Measurements from ENCODE around the gene TCF7L2. TPM values are rescaled to one million over a fixed set of nuclear protein-coding genes. Genes with fewer than 3 reads are reported as not detected.

TCF7L2 gene
- total RNA-seq, 2 experiments from 2014 or later, result 1.3 to 8.5 TPM

DNA sequence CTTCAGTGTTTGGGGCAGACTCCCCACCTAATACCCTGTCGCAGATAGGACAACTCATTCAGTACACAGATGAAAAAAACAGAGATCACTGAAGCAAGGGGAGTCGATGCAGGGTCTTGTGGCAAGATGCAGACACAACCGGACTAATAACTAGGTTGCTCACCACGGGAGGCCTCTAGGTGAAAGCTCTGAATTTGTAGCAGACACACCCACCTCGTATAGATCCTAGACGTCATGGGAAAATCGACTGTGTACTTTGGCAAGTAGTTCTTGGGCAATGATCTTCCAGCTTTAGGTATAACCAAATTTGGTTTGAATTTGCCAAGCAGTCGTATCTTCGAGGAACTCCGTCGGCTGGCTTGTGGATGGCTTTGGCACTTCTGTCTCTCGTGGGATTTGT lies 88.1 kb downstream of the TCF7L2 start:
- Histone ChIP-seq H3K79me2 (ENCODE audit: insufficient read depth, low read depth, low read length) (no peaks in the 10 kb centered on the region), H3K9me3 (ENCODE audit: low read length) (no peaks in the 10 kb centered on the region), H4K20me1 (ENCODE audit: insufficient read depth, low read length) (no peaks in the 10 kb centered on the region), H3K9me2 (ENCODE audit: insufficient read depth, low read length) (no peaks in the 10 kb centered on the region), H3K36me3 (ENCODE audit: insufficient read depth, low read length) (no peaks in the 10 kb centered on the region), H3K4me1 (ENCODE audit: insufficient read depth, low read length, poor library complexity, severe bottlenecking) (no peaks in the 10 kb centered on the region), H2AFZ (ENCODE audit: low read length) (no peak overlapping the region), H3K4me3 (ENCODE audit: low read depth, low read length, poor library complexity, severe bottlenecking) (no peak overlapping the region), H3K4me2 (ENCODE audit: low read length) (no peak overlapping the region), H3K27ac (ENCODE audit: low read depth, low read length, poor library complexity, severe bottlenecking) (no peak overlapping the region)
- TF ChIP-seq, protein P1, sequence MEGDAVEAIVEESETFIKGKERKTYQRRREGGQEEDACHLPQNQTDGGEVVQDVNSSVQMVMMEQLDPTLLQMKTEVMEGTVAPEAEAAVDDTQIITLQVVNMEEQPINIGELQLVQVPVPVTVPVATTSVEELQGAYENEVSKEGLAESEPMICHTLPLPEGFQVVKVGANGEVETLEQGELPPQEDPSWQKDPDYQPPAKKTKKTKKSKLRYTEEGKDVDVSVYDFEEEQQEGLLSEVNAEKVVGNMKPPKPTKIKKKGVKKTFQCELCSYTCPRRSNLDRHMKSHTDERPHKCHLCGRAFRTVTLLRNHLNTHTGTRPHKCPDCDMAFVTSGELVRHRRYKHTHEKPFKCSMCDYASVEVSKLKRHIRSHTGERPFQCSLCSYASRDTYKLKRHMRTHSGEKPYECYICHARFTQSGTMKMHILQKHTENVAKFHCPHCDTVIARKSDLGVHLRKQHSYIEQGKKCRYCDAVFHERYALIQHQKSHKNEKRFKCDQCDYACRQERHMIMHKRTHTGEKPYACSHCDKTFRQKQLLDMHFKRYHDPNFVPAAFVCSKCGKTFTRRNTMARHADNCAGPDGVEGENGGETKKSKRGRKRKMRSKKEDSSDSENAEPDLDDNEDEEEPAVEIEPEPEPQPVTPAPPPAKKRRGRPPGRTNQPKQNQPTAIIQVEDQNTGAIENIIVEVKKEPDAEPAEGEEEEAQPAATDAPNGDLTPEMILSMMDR (conservative IDR thresholded peaks at IDR 0.05; ENCODE audit: low read length), result no peak
- no peak for TF ChIP-seq EZH2phosphoT487 (IDR thresholded peaks at IDR 0.05; ENCODE audit: borderline replicate concordance, low read depth, low read length)
- CTCF ChIA-PET (ENCODE audit: unreplicated experiment), result no interaction called here
- BruUV-seq (replicated peaks), result no TSS peak
- POLR2A ChIA-PET, result no interaction called here
- DNase-seq (ENCODE audit: low spot score), result no peak
- intact Hi-C loops (cut with micrococcal nuclease; ENCODE audit: unreplicated experiment), result no loop called here

DNA sequence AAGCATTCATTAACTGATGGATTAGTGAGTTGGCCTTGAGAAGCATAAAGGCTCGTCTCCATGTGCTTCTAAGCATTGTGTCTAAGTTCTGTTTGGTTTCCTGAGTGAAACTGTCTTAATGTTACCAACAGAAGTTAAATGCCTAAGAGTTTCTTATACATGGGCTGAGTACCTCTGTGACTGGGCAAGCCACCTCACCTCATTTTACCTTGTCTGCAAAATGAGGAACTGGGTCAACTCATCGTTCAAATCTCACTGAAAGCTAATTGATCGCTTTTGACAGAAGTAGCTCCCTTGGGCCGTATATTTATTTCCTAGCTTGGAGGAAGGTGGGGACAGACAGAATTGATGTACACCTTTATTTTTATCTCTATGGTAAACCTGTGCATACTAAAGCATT lies 88.9 kb downstream of the TCF7L2 start:
- Histone ChIP-seq H3K4me3 (ENCODE audit: low read depth, low read length, poor library complexity, severe bottlenecking) (no peak overlapping the region), H3K79me2 (ENCODE audit: insufficient read depth, low read depth, low read length) (no peaks in the 10 kb centered on the region), H4K20me1 (ENCODE audit: insufficient read depth, low read length) (no peaks in the 10 kb centered on the region), H3K4me2 (ENCODE audit: low read length) (no peak overlapping the region), H3K4me1 (ENCODE audit: insufficient read depth, low read length, poor library complexity, severe bottlenecking) (no peaks in the 10 kb centered on the region), H3K9me2 (ENCODE audit: insufficient read depth, low read length) (no peaks in the 10 kb centered on the region), H3K27ac (ENCODE audit: low read depth, low read length, poor library complexity, severe bottlenecking) (no peak overlapping the region), H2AFZ (ENCODE audit: low read length) (no peak overlapping the region), H3K9me3 (ENCODE audit: low read length) (no peaks in the 10 kb centered on the region), H3K36me3 (ENCODE audit: insufficient read depth, low read length) (no peaks in the 10 kb centered on the region)
- ChIA-PET CTCF (ENCODE audit: unreplicated experiment) (no interaction called here), POLR2A (no interaction called here)
- no peak for DNase-seq (ENCODE audit: low spot score)
- TF ChIP-seq, protein P1 (conservative IDR thresholded peaks at IDR 0.05; ENCODE audit: low read length), result no peak
- TF ChIP-seq EZH2phosphoT487 (IDR thresholded peaks at IDR 0.05; ENCODE audit: borderline replicate concordance, low read depth, low read length), result no peak
- intact Hi-C loops (cut with micrococcal nuclease; ENCODE audit: unreplicated experiment), result no loop called here
- BruUV-seq (replicated peaks), result no TSS peak

DNA sequence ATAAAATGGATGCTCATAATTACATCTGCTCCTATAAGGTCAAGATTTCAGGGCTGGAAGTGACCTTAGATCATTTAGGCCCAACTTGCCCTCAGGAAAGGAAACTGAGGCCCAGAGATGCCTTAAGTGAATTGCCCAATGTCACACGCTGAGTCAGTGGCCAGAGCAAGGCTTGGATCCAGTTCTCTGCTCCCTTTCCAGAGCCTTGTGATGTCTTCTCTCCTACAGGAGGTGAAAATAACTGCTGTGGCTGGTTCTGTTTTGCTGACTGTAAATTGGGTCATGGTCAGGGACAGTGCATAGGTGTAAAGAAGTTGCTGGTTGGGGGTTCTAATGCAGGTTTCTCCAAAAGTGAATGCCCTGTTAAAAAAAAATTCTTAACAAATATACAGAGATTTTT lies 91.3 kb downstream of the TCF7L2 start:
- BruUV-seq (replicated peaks), result no TSS peak
- no peaks in the 10 kb centered on the region for H3K79me2 ChIP-seq (ENCODE audit: insufficient read depth, low read depth, low read length)
- no peaks in the 10 kb centered on the region for H3K36me3 ChIP-seq (ENCODE audit: insufficient read depth, low read length)
- ChIA-PET POLR2A (no interaction called here), CTCF (ENCODE audit: unreplicated experiment) (no interaction called here)
- no peak overlapping the region for H3K27ac ChIP-seq (ENCODE audit: low read depth, low read length, poor library complexity, severe bottlenecking)
- H3K4me2 ChIP-seq (ENCODE audit: low read length), result no peak overlapping the region
- H3K4me3 ChIP-seq (ENCODE audit: low read depth, low read length, poor library complexity, severe bottlenecking), result no peak overlapping the region
- intact Hi-C loops (cut with micrococcal nuclease; ENCODE audit: unreplicated experiment), result no loop called here
- no peaks in the 10 kb centered on the region for H3K9me3 ChIP-seq (ENCODE audit: low read length)
- TF ChIP-seq, protein P1 (conservative IDR thresholded peaks at IDR 0.05; ENCODE audit: low read length), result no peak
- no peak for TF ChIP-seq EZH2phosphoT487 (IDR thresholded peaks at IDR 0.05; ENCODE audit: borderline replicate concordance, low read depth, low read length)
- no peaks in the 10 kb centered on the region for H3K9me2 ChIP-seq (ENCODE audit: insufficient read depth, low read length)
- no peak overlapping the region for H2AFZ ChIP-seq (ENCODE audit: low read length)
- no peaks in the 10 kb centered on the region for H4K20me1 ChIP-seq (ENCODE audit: insufficient read depth, low read length)
- DNase-seq (ENCODE audit: low spot score), result no peak
- H3K4me1 ChIP-seq (ENCODE audit: insufficient read depth, low read length, poor library complexity, severe bottlenecking), result no peaks in the 10 kb centered on the region
